HG03103 (cell line): ENCODE data around the gene TGDS.
"Not testable (repeated sequence)": the region's sequence is repeated elsewhere in the genome, so short reads cannot be mapped to it uniquely, and the experiment has no call there.

Experiments used
- ATAC-seq: cut with Tn5 transposase; IDR thresholded peaks from one replicate; pipeline ENCODE4 v1.9.1; 2021; ENCODE audit warnings: low read depth; ENCODE audit not compliant: unreplicated experiment

Gene TGDS

DNA sequence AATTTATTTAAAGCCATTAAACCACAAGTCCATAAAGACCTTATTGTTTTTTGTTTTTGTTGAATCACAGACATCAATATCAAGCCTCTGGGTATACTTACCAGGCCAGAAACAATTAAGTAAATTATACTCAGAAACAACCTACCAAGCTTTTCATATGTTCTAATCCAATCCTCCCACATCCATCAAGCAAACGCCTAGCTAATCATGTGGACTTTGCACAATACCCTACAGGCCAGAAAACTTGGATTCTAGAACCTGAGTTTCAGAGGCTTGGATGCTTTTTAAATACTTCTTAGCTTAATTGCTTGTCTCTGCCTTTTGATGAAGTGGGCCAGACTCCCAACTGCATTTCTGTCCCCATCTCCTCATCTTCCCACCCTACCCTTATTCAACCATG, 39.9 kb downstream of the TGDS start:
- ATAC-seq, result no peak

DNA sequence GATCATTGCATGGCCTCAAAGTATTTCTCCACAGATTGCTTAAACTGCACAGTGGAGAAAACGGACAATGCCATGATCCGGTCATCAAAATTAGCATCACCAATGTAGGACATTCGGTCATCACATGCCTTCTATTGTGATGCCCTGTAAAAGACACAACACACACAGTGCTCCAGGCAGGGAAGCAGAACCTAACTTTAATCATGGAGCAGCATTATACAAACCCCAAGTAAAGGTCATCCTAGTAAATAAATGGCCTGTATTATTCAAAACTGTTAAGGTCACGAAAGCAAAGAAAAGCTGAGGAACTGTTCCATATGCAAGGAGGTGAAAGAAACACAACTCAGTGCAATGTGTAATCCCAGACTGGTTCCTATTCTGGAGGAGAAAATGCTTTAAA, 42.2 kb downstream of the TGDS start:
- no peak for ATAC-seq

DNA sequence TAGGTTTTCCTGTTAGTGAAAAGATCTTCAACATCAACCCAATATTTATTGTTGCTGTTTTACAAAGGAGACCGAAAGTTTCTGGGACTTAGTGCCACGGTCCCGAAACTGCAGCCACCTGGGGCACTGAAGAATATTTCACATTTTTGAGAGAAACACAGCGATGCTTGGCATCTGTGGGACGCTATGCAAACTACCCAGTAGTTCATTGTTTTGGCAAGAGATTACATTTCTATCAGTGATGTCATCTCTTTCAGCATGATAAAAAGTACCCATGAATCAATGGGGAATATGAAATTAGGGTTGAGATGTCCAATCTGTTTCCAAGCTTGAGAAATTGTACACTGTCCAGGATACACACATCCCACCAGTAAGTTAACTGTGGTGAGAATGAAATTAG, 43.9 kb downstream of the TGDS start:
- ATAC-seq, result no peak

DNA sequence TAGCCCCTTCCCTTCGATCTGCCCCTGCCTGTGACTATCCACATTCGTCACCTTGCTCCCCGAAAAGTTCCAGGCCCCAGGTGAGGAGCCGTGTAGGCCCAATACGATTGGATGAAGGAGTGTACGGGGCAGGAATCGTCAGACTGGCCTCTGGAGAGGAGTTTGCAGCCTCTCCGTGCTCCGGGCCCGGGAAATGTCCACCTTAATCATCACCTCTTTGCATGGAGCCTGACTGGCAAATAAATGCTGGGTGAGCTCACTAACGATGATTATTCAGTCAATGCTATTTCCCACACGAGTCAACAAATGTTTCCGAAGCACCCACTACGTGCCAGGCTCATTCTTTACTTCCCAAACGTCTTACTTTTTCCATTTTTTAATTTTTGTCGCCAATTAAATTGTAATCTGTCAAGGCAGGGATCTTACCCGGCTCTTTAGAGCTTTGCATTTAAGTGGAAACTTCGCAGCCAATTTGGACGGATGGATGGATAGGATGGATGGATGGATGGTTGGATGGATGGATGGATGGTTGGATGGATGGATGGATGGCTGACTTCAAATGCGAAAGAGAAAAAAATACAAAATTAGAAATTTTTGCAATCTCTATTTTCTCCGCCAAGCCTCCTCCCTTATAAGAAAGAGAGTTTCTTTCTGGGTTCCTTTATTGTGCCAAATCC, 45.8 kb downstream of the TGDS start:
- no peak for ATAC-seq

DNA sequence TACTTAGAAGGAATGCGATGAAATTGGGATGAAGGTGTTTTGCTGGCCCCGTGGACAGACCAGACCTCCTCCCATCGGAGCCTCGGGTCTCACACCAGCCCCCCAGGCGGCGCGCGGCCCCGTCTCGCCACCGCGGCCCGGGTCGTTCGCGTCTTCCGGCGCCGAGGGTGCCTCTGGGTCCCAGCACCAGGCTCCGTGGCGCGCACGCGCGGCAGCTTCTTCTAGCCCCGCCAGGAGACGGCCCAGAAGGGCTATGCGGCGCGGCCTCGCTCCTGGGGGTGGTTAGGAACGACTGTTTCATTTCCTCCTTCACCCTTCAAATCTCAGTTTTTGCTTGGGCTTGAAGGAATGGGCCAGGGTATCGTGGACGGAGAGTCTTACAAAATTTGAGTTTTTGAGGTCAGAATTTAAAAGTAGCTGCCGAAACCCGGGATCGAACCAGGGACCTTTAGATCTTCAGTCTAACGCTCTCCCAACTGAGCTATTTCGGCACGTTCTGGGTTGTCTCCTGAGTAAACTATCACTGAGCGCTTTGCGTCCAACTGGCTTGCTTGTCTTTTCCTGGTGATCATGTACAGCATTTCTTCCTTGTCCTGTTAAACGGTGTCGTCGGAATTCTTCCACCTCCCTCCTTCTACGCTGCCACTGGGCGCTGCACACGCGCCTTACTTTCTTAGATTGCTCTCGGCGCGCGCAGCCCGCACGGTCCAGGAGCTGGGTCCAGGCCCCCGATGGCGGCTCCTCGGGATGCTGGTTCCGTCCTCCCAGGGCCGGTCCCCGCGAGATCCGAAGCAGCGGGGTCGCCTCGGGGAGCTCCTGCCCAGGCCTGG, 46.5 kb downstream of the TGDS start:
- ATAC-seq, result peak; percentile 87

DNA sequence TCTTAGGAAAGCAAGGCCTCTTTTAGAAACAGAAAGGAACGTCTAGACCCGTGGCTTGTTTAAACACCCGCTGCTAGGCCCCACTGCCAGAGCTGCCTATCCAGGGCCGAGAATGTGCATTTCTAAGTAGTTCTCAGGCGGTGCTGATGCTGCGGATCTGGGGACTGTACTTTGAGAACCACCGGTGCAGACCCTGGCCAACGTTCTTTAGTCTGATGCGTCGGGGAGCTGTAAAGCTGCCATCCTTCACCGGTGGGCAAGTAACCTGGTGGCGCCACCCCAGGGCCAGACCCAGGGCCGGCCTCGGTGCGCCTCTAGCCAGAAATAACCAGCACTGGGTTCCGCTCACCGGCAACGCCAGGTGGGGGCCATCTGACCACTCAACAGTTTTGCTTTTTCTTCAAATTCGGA, 47.1 kb downstream of the TGDS start:
- peak; percentile 48 for ATAC-seq

DNA sequence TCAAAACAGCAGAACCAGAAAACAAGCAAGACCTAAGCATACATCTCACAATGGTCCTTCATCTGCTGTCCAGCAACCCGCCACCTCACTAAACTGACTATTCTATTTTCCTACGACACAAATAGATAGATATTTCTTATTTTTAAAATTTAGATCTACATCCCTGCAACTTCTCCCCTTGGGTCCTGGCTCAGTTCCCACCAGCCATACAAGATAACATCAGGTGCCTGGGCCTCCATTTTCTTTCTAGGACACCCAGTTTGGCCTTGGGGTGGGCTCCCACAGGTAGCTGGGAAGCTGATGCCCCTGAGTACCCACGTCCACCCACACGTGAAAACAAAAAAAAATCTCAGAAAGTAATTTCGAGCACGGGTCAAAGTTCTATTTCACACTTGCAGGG, 47.6 kb downstream of the TGDS start:
- ATAC-seq, result no peak

DNA sequence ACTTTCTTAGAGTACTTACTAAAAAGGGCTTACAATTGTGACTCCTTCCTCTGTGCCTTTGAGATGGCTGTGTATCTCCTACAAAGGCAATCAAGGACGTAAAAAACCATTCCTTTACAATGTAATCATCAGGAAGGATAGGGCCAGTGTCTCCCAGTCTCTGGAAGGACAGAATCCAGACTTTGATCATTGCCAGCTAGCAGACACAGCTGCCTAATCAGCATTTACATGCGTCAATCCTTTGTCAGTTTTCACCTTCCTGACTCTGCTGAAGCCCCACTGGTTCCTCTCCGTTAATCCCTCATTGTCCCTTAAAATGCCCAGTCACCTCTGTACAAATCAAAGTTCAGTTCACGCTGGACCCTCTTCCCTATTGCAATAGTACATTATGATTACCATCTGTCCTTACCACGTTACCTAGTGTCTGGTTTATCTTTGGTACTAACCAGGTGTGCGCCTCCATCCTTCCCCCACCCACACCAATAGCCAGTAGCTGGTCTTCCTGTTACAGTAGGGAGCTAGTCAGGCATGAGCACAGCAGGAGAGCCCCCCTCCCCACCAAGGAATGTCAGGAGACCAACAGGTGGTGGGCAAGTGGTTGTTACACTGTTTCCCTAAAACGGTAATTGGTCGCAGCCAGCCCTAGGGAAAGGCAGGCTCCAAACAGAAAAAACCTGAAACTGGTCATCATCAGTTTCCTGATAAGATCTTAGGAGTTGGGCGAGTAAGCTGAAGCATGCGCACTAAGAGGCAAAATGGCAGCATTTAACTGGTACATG, 49.7 kb downstream of the TGDS start:
- ATAC-seq, result no peak

DNA sequence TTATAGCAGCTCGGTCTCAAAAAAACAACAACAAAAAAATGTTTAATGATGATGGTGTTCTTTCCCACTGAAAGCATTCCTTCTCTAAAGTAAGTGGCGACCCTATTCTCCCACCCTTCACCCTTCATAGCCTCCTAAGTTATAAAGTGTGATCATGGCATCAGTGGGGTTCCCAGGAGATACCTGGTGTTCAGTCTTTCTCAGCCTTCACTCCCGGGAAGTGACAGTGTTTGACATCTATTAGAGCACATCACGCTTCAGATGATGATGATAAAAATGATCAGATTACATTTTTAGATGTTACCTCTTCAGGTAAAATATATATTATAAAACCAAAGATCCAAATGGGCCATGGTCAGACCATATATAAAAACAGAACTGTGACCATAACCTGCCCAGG, 51.0 kb downstream of the TGDS start:
- ATAC-seq, result no peak

DNA sequence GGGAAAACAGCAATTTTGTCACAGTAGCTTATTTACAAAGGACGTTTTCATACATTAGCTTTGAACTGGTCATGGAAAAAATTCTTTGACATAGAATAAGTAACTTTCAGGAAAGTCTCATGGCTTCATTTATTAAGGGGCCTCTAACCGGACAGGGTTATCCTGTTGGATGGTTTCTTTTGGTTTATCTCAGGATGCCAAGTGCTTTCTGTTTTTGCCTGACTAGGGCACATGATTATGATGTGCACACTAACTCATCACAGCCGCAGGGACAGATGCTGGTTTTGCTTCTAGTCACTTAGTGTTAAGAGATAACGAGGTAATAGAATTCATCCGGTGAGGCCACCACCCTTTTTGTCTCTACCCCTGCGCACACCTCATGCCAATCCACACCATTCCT, 53.0 kb downstream of the TGDS start:
- ATAC-seq, result no peak

DNA sequence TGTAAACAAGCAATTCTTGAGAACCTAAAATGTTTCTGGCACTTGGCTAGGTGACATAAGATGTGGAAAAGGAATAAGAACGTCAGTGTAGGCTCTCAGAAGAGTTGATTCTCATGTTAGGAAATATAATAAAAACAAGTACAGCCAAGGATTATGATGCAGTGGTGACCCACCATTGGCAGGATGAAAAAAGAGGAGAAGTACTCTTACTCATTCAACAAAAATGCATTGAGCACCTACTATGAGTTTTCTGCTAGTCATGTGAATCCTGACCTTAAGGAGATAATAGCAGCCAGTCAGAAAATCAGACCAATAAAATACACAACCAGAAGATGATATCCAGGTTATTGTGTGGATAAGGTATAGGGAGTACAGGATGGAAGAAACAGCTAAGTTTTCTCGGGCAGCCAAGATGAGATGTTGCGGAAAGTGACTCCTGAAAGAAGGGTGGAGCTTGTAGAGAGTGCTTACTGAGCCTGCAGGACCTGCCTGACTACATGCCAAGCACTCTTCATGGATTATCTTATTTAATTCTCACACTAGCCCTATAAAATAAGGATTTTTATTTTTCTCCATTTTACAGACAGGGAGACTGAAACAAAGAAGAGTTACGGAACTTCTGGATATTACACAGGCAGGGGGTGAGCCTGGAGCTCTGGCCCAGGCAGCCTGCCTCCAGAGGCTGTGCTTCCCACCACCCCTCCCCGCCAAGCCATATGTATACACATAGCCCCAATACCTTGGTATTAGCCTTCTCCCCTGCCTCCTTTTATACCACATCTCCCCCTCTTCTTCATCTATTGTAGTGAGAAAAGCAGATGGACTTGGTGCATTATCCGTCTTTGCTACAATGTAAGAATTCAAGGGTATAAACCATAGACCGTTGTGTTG, 58.0 kb downstream of the TGDS start:
- no peak for ATAC-seq

DNA sequence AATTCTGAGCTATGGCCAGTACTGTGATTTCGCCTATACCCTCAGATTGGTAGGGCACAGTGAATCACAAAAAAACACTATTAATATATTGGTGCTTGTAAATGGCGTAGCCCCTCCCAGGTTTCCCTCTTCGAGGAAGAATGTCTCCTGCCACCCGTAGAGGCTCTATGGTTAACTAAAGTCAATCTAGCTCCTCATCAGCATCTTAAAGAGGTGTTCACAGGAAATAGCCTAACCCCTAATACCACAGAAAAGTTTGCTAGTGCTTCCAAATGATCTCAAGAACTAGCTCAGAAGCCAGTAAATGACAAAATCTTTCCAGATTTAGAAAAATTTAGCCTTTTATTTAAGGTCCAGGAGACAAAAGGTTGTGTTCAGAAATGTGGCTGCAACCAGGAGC, 60.2 kb downstream of the TGDS start:
- ATAC-seq, result no peak

DNA sequence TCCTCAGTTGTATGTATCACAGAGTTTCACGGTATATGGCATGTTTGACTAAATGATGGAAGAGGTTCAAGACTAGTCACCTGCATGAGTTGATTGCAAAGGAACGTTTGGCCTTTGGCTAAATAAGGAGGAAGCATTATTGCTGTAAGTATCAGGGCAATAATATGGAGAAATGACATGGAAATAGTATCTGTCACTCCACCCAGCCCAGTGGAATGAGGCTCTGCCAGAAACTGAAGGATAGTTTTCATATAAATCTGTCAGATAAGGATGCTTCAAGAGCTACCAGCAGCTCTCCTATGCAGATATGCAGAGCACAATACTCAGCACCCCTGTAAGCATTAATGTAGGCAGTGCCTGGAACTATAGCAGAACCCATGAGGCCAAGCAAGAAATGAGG, 60.7 kb downstream of the TGDS start:
- ATAC-seq, result no peak

DNA sequence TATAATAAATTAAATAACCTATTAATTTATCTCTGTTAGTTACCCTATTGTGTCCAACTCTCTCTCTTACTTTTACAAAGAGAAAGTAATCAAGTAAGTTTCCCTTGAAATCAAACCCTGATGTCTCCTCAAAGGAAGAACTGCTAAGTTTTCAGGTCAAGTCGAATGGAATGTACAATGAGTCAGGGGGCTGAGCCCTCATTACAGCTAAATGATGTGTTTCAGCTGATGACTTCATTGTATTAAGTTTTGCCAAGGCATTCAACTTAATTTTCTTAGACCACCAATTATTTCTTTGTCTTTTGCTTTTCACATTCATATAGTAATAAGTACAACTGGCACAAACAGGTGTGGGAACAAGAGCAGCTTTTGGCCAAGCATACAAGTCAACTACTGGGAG, 61.8 kb downstream of the TGDS start:
- ATAC-seq, result no peak

DNA sequence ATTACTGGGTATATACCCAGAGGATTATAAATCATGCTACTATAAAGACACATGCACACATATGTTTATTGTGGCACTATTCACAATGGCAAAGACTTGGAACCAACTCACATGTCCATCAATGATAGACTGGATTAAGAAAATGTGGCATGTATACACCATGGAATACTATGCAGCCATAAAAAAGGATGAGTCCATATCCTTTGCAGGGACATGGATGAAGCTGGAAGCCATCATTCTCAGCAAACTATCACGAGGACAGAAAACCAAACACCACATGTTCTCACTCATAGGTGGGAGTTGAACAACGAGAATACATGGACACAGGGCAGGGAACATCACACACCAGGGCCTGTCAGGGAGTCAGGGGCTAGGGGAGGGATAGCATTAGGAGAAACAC, 63.7 kb downstream of the TGDS start:
- ATAC-seq, result not testable (repeated sequence)

DNA sequence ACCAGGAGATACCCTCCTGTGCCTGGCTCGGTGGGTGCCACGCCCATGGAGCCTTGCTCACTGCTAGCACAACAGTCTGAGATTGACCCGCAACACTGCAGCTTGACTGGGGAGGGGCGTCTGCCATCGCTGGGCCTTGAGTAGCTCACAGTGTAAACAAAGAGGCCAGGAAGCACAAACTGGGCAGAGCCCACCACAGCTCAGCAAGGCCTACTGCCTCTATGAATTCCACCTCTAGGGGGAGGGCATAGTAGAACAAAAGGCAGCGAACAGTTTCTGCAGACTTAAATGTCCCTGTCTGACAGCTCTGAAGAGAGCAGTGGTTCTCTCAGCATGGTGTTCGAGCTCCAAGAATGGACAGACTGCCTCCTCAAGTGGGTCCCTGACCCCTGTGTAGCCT, 69.0 kb downstream of the TGDS start:
- ATAC-seq, result not testable (repeated sequence)

DNA sequence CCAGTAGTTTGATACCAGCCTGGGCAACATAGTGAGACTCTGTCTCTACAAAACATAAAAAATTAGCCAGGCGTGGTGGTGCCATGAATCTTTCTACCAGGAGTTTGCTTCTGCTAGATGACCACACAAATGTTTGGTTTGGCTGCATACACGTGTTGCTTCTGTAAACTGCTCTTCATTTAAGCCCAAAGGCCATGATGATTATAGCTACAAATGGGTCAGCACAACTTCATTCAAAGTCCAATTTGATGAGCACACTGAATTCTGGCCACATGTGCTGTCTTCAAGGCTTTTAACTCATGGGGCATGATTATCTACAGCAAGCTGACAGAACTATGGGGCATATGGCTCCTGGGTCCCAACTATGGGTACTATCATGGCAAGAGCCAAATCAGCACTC, 70.2 kb downstream of the TGDS start:
- ATAC-seq, result no peak

DNA sequence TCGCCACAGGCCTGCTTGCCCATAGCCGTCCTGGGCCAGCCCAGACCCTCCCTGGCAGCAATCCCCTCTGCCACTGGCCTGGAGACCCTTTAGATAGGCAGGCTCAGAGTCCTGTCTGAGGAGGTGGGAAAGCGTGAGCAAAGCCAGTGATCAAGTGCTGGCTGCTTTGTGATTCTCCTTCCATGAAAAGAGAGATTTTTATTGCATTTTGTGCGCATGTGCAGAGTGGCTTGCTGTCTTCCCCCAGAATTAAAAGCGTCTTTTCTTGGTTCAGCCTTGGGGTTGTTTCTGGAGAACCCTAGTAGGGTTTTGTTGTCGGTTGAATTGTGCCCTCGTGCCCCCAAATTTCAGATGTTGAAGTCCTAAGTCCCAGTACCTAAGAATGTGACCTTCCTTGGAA, 71.5 kb downstream of the TGDS start:
- no peak for ATAC-seq
